AG09309 (cell line): ENCODE measurements around the gene CAPSL.
"Not testable (repeated sequence)": the region's sequence is repeated elsewhere in the genome, so short reads cannot be mapped to it uniquely, and the experiment has no call there.

ENCODE experiments used
- DNase-seq: peaks from one replicate; pipeline ENCODE4 v3.0.0-alpha.2; 2010; ENCODE audit warnings: low read depth
- H3K4me3 ChIP-seq: 2 replicates; pipeline ENCODE4 v1.5.1; 2011; ENCODE audit warnings: mild to moderate bottlenecking, low read depth, low read length, moderate library complexity; ENCODE audit not compliant: control insufficient read depth
- TF ChIP-seq, protein P1 (sequence below): IDR thresholded peaks from 2 replicates; pipeline ENCODE4 v1.5.1; 2011; ENCODE audit warnings: mild to moderate bottlenecking, low read depth, low read length, inconsistent platforms; ENCODE audit not compliant: insufficient read depth, control insufficient read depth; ENCODE audit errors: missing control alignments

CAPSL gene

GRCh38 chr5:35938568-35939227 lies at the start of gene CAPSL:
CAPSL (minus strand) TSS chr5:35938622; CDS start chr5:35921120, 17,502 bp downstream.
- peak; percentile 33 for DNase-seq

DNA sequence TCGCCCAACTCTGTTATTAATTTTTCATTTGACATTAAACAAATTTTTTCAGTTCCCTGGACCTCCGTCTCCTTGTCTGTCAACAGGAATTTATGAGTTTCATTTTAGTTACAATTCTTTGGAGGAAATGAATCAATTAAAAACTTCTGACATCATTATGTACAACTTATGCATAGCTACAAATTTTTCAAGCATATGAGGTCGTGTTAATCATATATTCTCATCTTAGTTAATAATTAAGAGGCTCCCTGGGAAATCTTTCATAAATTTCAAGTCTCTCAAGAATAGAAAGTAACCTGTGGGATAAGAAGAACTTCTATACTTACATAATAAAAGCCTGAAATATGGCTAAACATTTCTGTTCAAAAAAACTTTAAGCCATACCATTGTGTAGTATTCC lies 49.4 kb upstream of the CAPSL start:
- no peak overlapping the region for H3K4me3 ChIP-seq
- DNase-seq = no peak
- TF ChIP-seq, protein P1, sequence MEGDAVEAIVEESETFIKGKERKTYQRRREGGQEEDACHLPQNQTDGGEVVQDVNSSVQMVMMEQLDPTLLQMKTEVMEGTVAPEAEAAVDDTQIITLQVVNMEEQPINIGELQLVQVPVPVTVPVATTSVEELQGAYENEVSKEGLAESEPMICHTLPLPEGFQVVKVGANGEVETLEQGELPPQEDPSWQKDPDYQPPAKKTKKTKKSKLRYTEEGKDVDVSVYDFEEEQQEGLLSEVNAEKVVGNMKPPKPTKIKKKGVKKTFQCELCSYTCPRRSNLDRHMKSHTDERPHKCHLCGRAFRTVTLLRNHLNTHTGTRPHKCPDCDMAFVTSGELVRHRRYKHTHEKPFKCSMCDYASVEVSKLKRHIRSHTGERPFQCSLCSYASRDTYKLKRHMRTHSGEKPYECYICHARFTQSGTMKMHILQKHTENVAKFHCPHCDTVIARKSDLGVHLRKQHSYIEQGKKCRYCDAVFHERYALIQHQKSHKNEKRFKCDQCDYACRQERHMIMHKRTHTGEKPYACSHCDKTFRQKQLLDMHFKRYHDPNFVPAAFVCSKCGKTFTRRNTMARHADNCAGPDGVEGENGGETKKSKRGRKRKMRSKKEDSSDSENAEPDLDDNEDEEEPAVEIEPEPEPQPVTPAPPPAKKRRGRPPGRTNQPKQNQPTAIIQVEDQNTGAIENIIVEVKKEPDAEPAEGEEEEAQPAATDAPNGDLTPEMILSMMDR = no peak

More at GRCh38 chr5:35938568-35939227, at the start of gene CAPSL:
- TF ChIP-seq, protein P1 = no peak
- no peak within 1 kb of the TSS for H3K4me3 ChIP-seq

GRCh38 chr5:35979715-35980114 lies 41.3 kb upstream of the CAPSL start:
- TF ChIP-seq, protein P1 = no peak
- no peak overlapping the region for H3K4me3 ChIP-seq
- DNase-seq = no peak

GRCh38 chr5:35976859-35977258 lies 38.4 kb upstream of the CAPSL start:
- not testable (repeated sequence) for DNase-seq, H3K4me3 ChIP-seq

GRCh38 chr5:35974570-35974969 lies 36.1 kb upstream of the CAPSL start:
- DNase-seq = no peak
- TF ChIP-seq, protein P1 = no peak

DNA sequence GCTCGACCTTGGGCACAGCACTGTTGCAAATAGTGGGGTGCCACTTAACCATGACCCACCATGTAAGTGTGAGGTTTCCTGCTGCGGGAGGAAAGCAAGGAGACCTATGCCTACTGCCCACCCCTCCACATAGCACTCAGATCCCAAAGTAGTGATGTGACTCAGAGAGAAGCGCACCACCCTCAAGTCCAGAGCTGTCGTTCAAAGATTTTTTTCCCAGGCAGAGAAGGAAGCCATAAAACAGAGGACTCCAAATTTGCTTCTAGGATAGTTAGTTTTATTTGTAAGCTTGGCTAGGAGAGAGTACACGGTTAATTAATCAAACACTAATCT lies 33.4 kb upstream of the CAPSL start:
- no peak for DNase-seq
- TF ChIP-seq, protein P1 = no peak
- no peak overlapping the region for H3K4me3 ChIP-seq

More at GRCh38 chr5:35974570-35974969, 36.1 kb upstream of the CAPSL start:
- no peak overlapping the region for H3K4me3 ChIP-seq

- H3K4me3 ChIP-seq = no peak overlapping the region
- TF ChIP-seq, protein P1 = no peak
- no peak for DNase-seq
Observed at GRCh38 chr5:35971186-35971877, 32.9 kb upstream of the CAPSL start.
